ENCODE measurements around the gene ISG15. TPM values are rescaled to one million over a fixed set of nuclear protein-coding genes. Genes with fewer than 3 reads are reported as not detected.

ISG15 gene
- total and polyA plus RNA-seq, 4 experiments from 2014 or later, result 31.6 to 309 (median 123) TPM

DNA sequence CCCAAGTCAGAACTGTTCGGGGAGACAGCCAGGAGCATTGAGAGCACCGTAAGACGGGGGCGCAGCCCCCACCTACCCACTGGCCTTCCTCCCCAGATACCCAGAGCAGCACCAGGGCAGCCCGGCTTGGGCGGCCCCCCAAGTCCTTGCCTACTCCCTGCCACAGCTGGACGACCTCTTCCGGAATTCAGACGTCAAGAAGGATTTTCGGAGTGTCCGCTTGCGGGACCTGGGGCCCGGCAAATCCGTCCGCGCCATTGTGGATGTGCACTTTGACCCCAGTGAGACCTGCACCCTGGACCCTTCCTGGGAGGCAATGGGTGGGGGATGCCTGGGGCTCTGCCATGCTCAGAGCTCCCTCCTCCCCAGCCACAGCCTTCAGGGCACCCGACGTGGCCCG lies 34.1 kb downstream of the ISG15 start:
- no peak overlapping the region for H3K27ac ChIP-seq (ENCODE audit: low read depth, low read length)
- H3K36me3 Mint-ChIP-seq, result no peaks in the 10 kb centered on the region
- H3K27ac Mint-ChIP-seq, result no peak overlapping the region
- no peak for DNase-seq
- no peak overlapping the region for H3K4me3 Mint-ChIP-seq
- H3K27me3 Mint-ChIP-seq, result peaks cover 0 to 1% of the 10 kb centered on the region in 2 donors
- H3K27me3 ChIP-seq (ENCODE audit: insufficient read depth, low read length), result no peaks in the 10 kb centered on the region
- CTCF ChIA-PET (ENCODE audit: partially characterized antibody), result no interaction called here
- H3K36me3 ChIP-seq (ENCODE audit: insufficient read depth, low read length), result no peaks in the 10 kb centered on the region
- H3K9me3 Mint-ChIP-seq, result peaks cover 0 to 4% (median 1%) of the 10 kb centered on the region in 8 donors
- peaks cover 0 to 5% (median 0%) of the 10 kb centered on the region in 4 donors for H3K4me1 Mint-ChIP-seq
- POLR2A ChIA-PET (ENCODE audit: partially characterized antibody), result no interaction called here
- intact Hi-C loops (cut with micrococcal nuclease), result no loop called here
- H3K9me3 ChIP-seq (ENCODE audit: control insufficient read depth in 1 of 2, low read length in 2 of 2), result no peaks in the 10 kb centered on the region
- no peak overlapping the region for H3K4me3 ChIP-seq (ENCODE audit: low read length in 2 of 2)
- no peaks in the 10 kb centered on the region for H3K4me1 ChIP-seq (ENCODE audit: insufficient read depth, low read length)

DNA sequence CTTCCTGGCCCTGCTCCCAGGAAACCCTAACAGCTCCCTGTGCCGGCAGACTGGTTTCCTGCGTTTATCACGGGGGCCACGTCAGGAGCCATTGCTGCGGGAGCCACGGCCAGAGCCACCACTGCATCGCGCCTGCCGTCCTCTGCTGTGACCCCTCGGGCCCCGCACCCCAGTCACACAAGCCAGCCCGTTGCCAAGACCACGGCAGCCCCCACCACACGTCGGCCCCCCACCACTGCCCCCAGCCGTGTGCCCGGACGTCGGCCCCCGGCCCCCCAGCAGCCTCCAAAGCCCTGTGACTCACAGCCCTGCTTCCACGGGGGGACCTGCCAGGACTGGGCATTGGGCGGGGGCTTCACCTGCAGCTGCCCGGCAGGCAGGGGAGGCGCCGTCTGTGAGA lies 34.7 kb downstream of the ISG15 start:
- peaks cover 0 to 6% of the 10 kb centered on the region in 2 donors for H3K27me3 Mint-ChIP-seq
- Histone ChIP-seq H3K27ac (ENCODE audit: low read depth, low read length) (no peak overlapping the region), H3K36me3 (ENCODE audit: insufficient read depth, low read length) (no peaks in the 10 kb centered on the region), H3K4me1 (ENCODE audit: insufficient read depth, low read length) (no peaks in the 10 kb centered on the region), H3K27me3 (ENCODE audit: insufficient read depth, low read length) (no peaks in the 10 kb centered on the region), H3K4me3 (ENCODE audit: low read length in 2 of 2) (no peak overlapping the region), H3K9me3 (ENCODE audit: control insufficient read depth in 1 of 2, low read length in 2 of 2) (no peaks in the 10 kb centered on the region)
- intact Hi-C loops (cut with micrococcal nuclease), result no loop called here
- H3K4me3 Mint-ChIP-seq, result no peak overlapping the region
- POLR2A ChIA-PET (ENCODE audit: partially characterized antibody), result no interaction called here
- H3K4me1 Mint-ChIP-seq, result peaks cover 0 to 5% (median 0%) of the 10 kb centered on the region in 4 donors
- CTCF ChIA-PET (ENCODE audit: partially characterized antibody), result no interaction called here
- no peak overlapping the region for H3K27ac Mint-ChIP-seq
- H3K9me3 Mint-ChIP-seq, result peaks cover 0 to 4% (median 1%) of the 10 kb centered on the region in 8 donors
- H3K36me3 Mint-ChIP-seq, result no peaks in the 10 kb centered on the region
- no peak for DNase-seq

DNA sequence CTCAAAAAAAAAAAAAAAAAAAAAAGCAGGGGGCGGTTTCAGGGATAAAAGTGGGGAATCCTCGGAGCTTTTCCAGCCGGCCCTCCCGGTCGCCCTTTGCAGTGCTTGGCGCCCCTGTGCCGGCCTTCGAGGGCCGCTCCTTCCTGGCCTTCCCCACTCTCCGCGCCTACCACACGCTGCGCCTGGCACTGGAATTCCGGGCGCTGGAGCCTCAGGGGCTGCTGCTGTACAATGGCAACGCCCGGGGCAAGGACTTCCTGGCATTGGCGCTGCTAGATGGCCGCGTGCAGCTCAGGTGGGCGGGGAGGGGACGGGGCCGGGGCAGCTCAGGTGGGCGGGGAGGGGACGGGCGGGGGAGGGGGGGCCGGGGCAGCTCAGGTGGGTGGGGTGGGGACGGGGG lies 35.5 kb downstream of the ISG15 start:
- CTCF ChIA-PET (ENCODE audit: partially characterized antibody), result no interaction called here
- Histone ChIP-seq H3K27ac (ENCODE audit: low read depth, low read length) (no peak overlapping the region), H3K9me3 (ENCODE audit: control insufficient read depth in 1 of 2, low read length in 2 of 2) (no peaks in the 10 kb centered on the region), H3K27me3 (ENCODE audit: insufficient read depth, low read length) (no peaks in the 10 kb centered on the region), H3K4me1 (ENCODE audit: insufficient read depth, low read length) (no peaks in the 10 kb centered on the region), H3K4me3 (ENCODE audit: low read length in 2 of 2) (no peak overlapping the region), H3K36me3 (ENCODE audit: insufficient read depth, low read length) (no peaks in the 10 kb centered on the region)
- POLR2A ChIA-PET (ENCODE audit: partially characterized antibody), result no interaction called here
- Mint-ChIP-seq H3K4me3 (no peak overlapping the region), H3K27me3 (peaks cover 0 to 6% of the 10 kb centered on the region in 2 donors), H3K4me1 (peaks cover 0 to 5% (median 0%) of the 10 kb centered on the region in 4 donors), H3K36me3 (no peaks in the 10 kb centered on the region), H3K27ac (no peak overlapping the region), H3K9me3 (peaks cover 0 to 4% (median 0%) of the 10 kb centered on the region in 8 donors)
- intact Hi-C loops (cut with micrococcal nuclease), result no loop called here
- no peak for DNase-seq

DNA sequence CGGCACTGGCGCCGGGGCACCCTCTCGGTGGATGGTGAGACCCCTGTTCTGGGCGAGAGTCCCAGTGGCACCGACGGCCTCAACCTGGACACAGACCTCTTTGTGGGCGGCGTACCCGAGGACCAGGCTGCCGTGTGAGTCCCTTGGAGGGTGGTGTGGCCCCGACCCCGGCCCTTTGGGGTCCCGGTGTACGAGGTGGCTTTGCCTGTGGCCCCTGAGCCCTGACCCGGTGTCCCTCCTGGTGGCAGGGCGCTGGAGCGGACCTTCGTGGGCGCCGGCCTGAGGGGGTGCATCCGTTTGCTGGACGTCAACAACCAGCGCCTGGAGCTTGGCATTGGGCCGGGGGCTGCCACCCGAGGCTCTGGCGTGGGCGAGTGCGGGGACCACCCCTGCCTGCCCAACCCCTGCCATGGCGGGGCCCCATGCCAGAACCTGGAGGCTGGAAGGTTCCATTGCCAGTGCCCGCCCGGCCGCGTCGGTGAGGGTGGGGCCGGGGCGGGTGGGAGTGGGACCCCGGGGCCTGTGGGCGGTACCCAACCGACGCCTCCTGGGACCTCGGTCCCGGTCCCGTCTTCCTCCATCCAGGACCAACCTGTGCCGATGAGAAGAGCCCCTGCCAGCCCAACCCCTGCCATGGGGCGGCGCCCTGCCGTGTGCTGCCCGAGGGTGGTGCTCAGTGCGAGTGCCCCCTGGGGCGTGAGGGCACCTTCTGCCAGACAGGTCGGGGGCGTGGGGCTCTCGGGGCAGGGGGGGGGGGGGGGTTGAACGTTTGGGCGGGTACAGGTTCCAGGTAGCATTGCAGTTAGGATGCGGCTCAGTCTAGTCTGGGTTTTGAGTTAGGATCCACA lies 36.2 kb downstream of the ISG15 start:
- CTCF ChIA-PET (ENCODE audit: partially characterized antibody), result no interaction called here
- Histone ChIP-seq H3K36me3 (ENCODE audit: insufficient read depth, low read length) (no peaks in the 10 kb centered on the region), H3K27ac (ENCODE audit: low read depth, low read length) (no peak overlapping the region), H3K4me1 (ENCODE audit: insufficient read depth, low read length) (no peaks in the 10 kb centered on the region), H3K4me3 (ENCODE audit: low read length in 2 of 2) (no peak overlapping the region), H3K27me3 (ENCODE audit: insufficient read depth, low read length) (no peaks in the 10 kb centered on the region), H3K9me3 (ENCODE audit: control insufficient read depth in 1 of 2, low read length in 2 of 2) (no peaks in the 10 kb centered on the region)
- Mint-ChIP-seq H3K27me3 (peaks cover 0 to 6% of the 10 kb centered on the region in 2 donors), H3K36me3 (no peaks in the 10 kb centered on the region), H3K27ac (no peak overlapping the region), H3K9me3 (peaks cover 0 to 4% (median 0%) of the 10 kb centered on the region in 8 donors), H3K4me3 (no peak overlapping the region), H3K4me1 (peaks cover 0 to 5% (median 0%) of the 10 kb centered on the region in 4 donors)
- intact Hi-C loops (cut with micrococcal nuclease), result no loop called here
- POLR2A ChIA-PET (ENCODE audit: partially characterized antibody), result no interaction called here
- no peak for DNase-seq

DNA sequence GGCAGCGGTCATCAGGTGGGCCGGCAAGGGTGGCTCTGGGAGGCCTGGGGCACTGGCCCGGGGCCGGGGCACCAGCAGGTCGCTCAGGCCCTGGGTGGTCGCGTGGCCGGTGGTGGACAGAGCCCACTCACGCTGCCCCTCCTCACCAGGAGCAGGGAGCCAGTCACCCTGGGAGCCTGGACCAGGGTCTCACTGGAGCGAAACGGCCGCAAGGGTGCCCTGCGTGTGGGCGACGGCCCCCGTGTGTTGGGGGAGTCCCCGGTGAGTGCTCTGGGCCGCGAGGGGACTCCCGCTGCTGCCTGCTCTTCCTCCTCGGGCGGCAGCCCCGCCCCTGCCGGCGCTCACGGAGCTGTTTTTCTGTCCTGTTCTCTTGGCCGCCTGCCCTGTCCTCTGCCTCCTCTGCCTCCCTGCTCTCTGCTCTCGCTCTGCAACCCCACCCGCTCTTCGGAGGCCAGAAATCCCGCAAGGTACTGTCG lies 37.3 kb downstream of the ISG15 start:
- Mint-ChIP-seq H3K9me3 (no peaks in the 10 kb centered on the region), H3K4me3 (no peak overlapping the region)

DNA sequence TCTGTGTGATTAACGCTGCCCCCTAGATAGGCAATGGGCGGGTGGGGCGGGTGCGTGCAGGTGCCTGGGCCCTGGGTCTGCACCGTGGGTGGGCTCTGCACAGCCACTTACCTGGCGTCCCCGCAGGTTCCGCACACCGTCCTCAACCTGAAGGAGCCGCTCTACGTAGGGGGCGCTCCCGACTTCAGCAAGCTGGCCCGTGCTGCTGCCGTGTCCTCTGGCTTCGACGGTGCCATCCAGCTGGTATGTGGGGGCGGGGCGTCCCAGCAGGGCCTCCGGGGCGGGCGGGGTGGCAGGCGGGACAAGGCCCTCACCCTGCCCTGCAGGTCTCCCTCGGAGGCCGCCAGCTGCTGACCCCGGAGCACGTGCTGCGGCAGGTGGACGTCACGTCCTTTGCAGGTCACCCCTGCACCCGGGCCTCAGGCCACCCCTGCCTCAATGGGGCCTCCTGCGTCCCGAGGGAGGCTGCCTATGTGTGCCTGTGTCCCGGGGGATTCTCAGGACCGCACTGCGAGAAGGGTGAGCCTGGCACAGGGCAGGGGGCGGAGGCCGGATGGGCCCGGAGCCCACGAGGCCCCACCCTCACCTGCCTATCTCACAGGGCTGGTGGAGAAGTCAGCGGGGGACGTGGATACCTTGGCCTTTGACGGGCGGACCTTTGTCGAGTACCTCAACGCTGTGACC lies 38.0 kb downstream of the ISG15 start:
- ChIA-PET POLR2A (ENCODE audit: partially characterized antibody) (no interaction called here), CTCF (ENCODE audit: partially characterized antibody) (no interaction called here)
- H3K4me3 ChIP-seq (ENCODE audit: low read length in 2 of 2), result no peak overlapping the region
- no peak overlapping the region for H3K4me3 Mint-ChIP-seq
- intact Hi-C loops (cut with micrococcal nuclease), result no loop called here
- H3K9me3 Mint-ChIP-seq, result no peaks in the 10 kb centered on the region
- peaks cover 0 to 3% (median 0%) of the 10 kb centered on the region in 4 donors for H3K4me1 Mint-ChIP-seq
- H3K27ac Mint-ChIP-seq, result no peak overlapping the region
- H3K27me3 ChIP-seq (ENCODE audit: insufficient read depth, low read length), result no peaks in the 10 kb centered on the region
- no peaks in the 10 kb centered on the region for H3K36me3 Mint-ChIP-seq
- H3K4me1 ChIP-seq (ENCODE audit: insufficient read depth, low read length), result no peaks in the 10 kb centered on the region
- H3K27ac ChIP-seq (ENCODE audit: low read depth, low read length), result no peak overlapping the region
- H3K36me3 ChIP-seq (ENCODE audit: insufficient read depth, low read length), result no peaks in the 10 kb centered on the region
- no peaks in the 10 kb centered on the region for H3K9me3 ChIP-seq (ENCODE audit: control insufficient read depth in 1 of 2, low read length in 2 of 2)
- H3K27me3 Mint-ChIP-seq, result peaks cover 0 to 6% of the 10 kb centered on the region in 2 donors
- DNase-seq, result no peak

More for the DNA sequence above, 37.3 kb downstream of the ISG15 start:
- Histone ChIP-seq H3K27me3 (ENCODE audit: insufficient read depth, low read length) (no peaks in the 10 kb centered on the region), H3K4me1 (ENCODE audit: insufficient read depth, low read length) (no peaks in the 10 kb centered on the region), H3K27ac (ENCODE audit: low read depth, low read length) (no peak overlapping the region), H3K9me3 (ENCODE audit: control insufficient read depth in 1 of 2, low read length in 2 of 2) (no peaks in the 10 kb centered on the region), H3K36me3 (ENCODE audit: insufficient read depth, low read length) (no peaks in the 10 kb centered on the region), H3K4me3 (ENCODE audit: low read length in 2 of 2) (no peak overlapping the region)
- intact Hi-C loops (cut with micrococcal nuclease), result no loop called here
- Mint-ChIP-seq H3K27ac (peak overlapping the region in 1 of 7 donors; percentile 78), H3K4me1 (peaks cover 0 to 3% (median 0%) of the 10 kb centered on the region in 4 donors), H3K36me3 (no peaks in the 10 kb centered on the region), H3K27me3 (peaks cover 0 to 6% of the 10 kb centered on the region in 2 donors)
- POLR2A ChIA-PET (ENCODE audit: partially characterized antibody), result no interaction called here
- DNase-seq, result no peak
- CTCF ChIA-PET (ENCODE audit: partially characterized antibody), result no interaction called here

DNA sequence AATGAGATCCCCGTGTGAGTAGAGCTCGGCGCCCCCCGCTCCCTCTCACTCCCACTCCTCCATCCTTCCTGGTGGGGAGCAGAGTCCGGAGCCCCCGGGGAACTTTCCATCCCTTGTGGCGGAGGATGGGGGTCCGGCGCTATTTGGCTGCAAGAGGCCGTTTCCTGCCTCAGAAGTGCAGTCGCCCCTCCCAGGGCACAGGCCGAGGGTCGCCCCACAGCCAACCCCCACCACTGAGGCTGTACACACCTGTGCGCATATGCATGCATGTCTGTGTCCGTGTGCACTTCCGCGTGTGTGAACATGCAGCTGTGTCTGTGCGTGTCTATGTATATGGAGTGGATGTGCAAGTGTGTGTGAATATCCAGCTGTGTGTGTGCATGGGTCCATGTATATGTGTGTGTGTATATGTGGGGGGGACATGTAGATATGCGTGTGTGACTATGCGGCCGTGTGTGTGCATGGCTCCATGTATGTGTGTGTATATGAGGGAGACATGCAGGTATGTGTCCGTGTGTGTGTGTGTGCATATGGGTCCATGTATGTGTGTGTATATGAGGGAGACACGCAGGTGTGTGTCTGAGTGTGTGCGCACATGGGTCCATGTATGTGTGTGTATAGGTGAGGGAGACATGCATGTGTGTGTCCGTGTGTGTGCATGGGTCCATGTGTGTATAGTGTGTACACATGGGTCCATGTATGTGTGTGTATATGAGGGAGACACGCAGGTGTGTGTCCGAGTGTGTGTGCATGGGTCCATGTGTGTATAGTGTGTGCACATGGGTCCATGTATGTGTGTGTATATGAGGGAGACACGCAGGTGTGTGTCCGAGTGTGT lies 38.9 kb downstream of the ISG15 start:
- Histone ChIP-seq H3K27ac (ENCODE audit: low read depth, low read length) (no peak overlapping the region), H3K4me3 (ENCODE audit: low read length in 2 of 2) (no peak overlapping the region), H3K4me1 (ENCODE audit: insufficient read depth, low read length) (no peaks in the 10 kb centered on the region), H3K36me3 (ENCODE audit: insufficient read depth, low read length) (no peaks in the 10 kb centered on the region), H3K9me3 (ENCODE audit: control insufficient read depth in 1 of 2, low read length in 2 of 2) (no peaks in the 10 kb centered on the region), H3K27me3 (ENCODE audit: insufficient read depth, low read length) (no peaks in the 10 kb centered on the region)
- CTCF ChIA-PET (ENCODE audit: partially characterized antibody), result no interaction called here
- Mint-ChIP-seq H3K4me1 (peaks cover 0 to 3% (median 0%) of the 10 kb centered on the region in 4 donors), H3K27me3 (peaks cover 0 to 7% of the 10 kb centered on the region in 2 donors), H3K9me3 (no peaks in the 10 kb centered on the region), H3K27ac (peak overlapping the region in 1 of 7 donors; percentile 29), H3K36me3 (no peaks in the 10 kb centered on the region), H3K4me3 (peak overlapping the region in 1 of 8 donors; percentile 32)
- intact Hi-C loops (cut with micrococcal nuclease), result no loop called here
- no peak for DNase-seq
- POLR2A ChIA-PET (ENCODE audit: partially characterized antibody), result no interaction called here
